Measurements from ENCODE around the gene PPM1H.

DNA sequence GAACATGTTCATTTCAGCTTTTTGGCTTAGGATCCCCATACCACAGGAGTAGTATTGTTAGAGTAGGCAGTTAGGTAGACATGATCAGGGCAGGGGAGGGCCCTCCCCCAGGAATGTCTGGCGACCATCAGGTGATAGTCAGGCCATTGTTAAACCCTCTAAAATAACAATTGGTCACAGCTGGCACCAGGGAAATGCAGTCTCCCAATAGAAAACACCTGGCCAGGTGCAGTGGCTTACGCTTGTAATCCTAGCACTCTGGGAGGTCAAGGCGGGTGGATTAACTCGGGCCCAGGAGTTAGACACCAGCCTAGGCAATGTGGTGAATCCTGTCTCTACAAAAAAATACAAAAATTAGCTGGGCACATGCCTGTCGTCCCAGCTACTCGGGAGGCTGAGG, 281.2 kb downstream of the PPM1H start:
- TF ChIP-seq, protein P1, sequence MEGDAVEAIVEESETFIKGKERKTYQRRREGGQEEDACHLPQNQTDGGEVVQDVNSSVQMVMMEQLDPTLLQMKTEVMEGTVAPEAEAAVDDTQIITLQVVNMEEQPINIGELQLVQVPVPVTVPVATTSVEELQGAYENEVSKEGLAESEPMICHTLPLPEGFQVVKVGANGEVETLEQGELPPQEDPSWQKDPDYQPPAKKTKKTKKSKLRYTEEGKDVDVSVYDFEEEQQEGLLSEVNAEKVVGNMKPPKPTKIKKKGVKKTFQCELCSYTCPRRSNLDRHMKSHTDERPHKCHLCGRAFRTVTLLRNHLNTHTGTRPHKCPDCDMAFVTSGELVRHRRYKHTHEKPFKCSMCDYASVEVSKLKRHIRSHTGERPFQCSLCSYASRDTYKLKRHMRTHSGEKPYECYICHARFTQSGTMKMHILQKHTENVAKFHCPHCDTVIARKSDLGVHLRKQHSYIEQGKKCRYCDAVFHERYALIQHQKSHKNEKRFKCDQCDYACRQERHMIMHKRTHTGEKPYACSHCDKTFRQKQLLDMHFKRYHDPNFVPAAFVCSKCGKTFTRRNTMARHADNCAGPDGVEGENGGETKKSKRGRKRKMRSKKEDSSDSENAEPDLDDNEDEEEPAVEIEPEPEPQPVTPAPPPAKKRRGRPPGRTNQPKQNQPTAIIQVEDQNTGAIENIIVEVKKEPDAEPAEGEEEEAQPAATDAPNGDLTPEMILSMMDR (IDR thresholded peaks at IDR 0.05): no peak
- TF ChIP-seq POLR2AphosphoS5 (IDR thresholded peaks at IDR 0.05): no peak
- TF ChIP-seq POLR2A (IDR thresholded peaks at IDR 0.05): no peak

Measured in prostate gland (tissue), 2 donors.